ENCODE results near the gene CCDC57. TPM values are rescaled to one million over a fixed set of nuclear protein-coding genes. Genes with fewer than 3 reads are reported as not detected.

The CCDC57 gene
- total and polyA plus RNA-seq, 2 of the 8 experiments (the other 6 are each of a cell fraction or from before 2014, with no cell fraction given): 8.4 to 12.9 TPM

DNA sequence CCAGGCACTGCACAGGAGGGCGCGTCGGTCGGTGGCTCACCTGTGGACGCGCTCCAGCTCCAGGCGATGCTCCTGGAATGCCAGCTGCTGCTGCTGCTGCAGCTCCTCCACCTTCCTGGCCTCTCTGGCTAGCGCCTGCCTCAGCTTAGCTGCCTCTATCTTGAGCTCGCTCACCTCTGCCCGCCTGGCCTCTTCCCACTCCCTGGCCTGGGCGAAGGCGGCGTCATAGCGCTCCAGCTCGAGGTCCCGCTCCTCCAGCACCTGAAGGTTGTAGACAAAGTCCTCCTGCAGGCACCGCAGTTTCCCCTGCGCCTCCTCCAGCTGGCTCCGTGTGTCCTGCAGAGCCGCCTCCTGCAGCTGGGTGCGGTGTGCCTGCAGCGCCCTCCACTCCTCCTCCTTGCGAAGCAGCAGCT is 11.1 kb downstream of the CCDC57 start (continued):
- TF ChIP-seq SUZ12 (IDR thresholded peaks at IDR 0.05; ENCODE audit: low read length) (no peak), CTBP2 (IDR thresholded peaks at IDR 0.05; ENCODE audit: borderline replicate concordance, insufficient read depth, insufficient read length, low read length) (no peak), CEBPB (IDR thresholded peaks at IDR 0.05; ENCODE audit: low read depth, low read length) (no peak), HDAC6 (IDR thresholded peaks at IDR 0.05; ENCODE audit: low read depth, low read length) (no peak), SIN3A (conservative IDR thresholded peaks at IDR 0.05 in 1 of 2, IDR thresholded peaks at IDR 0.05 in 1 of 2; ENCODE audit: low read depth in 1 of 2, low read length in 2 of 2) (no peak), NANOG (IDR thresholded peaks at IDR 0.05; ENCODE audit: insufficient read depth, low read depth, low read length, poor library complexity, severe bottlenecking) (no peak), JUND (IDR thresholded peaks at IDR 0.05; ENCODE audit: low read length) (no peak), CHD1 (IDR thresholded peaks at IDR 0.05; ENCODE audit: low read depth, low read length) (no peak), POLR2AphosphoS5 (IDR thresholded peaks at IDR 0.05; ENCODE audit: low read depth, low read length) (no peak)
